Stimulated activated CD8-positive, alpha-beta memory T cell treated with anti-CD3 and anti-CD28 coated beads, Interleukin-7, amount 100 ng/mL, for 1 hour (primary cell): ENCODE results near the gene ZBTB25.

Source experiments
- DNase-seq, 2 donors: peaks; one replicate each; pipeline ENCODE4 v3.0.0-alpha.2; 2020; ENCODE audit warnings: low read depth in 2 of 2

The ZBTB25 gene

GRCh38 chr14:64478634-64479250, 24.9 kb downstream of the ZBTB25 start:
- no peak for DNase-seq

- DNase-seq: no peak
Observed at GRCh38 chr14:64476438-64476837, 27.2 kb downstream of the ZBTB25 start.

GRCh38 chr14:64475585-64476273, 27.9 kb downstream of the ZBTB25 start:
- DNase-seq: no peak

GRCh38 chr14:64474698-64475097, 28.9 kb downstream of the ZBTB25 start:
- no peak for DNase-seq

DNA sequence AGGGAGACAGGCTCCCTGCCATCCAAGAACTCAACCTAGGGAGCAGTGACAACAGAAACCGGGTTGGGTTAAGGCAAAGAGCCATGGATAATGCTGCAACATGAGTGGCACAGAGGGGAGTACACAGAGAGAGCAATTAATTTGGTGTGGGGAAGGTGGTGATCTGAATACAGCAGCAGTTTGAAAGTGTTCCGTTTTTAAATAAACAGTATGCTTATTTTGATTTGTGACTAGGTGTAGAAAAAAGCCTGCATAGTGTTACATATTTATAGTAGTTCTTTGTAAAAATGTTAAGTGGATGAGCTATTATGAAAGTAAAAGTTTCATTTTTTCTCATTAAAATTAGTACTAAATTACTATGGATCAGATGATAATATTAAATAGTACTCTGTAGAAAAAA, 29.6 kb downstream of the ZBTB25 start:
- no peak for DNase-seq

DNA sequence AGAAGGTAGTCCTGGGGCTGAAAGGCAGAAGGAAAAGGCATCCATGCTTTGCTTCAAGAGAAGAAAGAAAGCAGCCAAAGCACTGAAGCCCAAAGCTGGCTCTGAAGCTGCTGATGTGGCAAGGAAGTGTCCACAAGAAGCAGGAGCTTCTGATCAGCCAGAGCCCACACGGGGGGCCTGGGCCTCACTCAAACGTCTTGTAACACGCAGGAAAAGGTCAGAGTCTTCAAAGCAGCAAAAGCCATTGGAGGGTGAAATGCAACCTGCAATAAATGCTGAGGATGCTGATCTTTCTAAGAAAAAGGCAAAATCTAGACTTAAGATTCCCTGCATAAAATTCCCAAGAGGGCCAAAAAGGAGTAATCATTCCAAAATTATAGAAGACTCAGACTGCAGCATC, 35.2 kb downstream of the ZBTB25 start:
- no peak for DNase-seq

DNA sequence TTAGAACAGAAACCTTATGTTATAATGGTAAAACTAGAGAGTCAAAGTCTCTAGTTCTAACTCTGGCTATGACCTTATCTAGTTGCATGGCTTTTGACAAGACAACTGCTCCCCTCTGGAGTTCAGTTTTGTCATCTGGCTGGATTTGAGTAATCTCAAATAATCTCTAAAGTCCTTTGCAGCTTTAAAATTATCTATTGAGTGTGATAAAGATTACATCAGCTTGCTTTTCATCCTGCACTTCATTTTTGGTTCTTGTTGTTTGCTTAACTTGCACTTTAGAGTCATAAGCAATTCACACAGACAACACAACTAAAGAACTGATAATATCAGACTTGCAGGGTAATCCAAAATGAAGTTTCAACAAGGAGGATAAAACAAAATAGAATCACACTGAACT, 36.1 kb downstream of the ZBTB25 start:
- no peak for DNase-seq

DNA sequence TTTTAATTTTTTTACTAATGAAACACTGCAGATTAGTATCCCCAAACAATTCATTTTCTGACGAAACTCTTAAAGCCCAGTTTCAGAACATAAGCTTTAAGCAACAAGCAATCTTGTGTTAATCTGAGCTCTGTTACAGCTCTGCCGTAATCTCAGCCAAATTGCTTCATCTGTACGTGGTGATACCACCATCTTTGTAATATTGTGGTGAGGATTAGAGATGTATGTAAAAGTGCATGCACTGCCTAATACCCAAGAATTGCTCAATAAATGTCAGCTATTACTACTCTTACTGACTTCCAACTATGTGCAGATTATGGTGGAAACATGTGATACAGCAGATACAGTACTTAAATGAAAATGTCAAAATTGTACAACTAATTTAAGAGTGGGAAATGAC, 36.5 kb downstream of the ZBTB25 start:
- DNase-seq: no peak

- no peak for DNase-seq
Observed at GRCh38 chr14:64465831-64466554, 37.6 kb downstream of the ZBTB25 start.

- peak; percentile 25 to 32 for DNase-seq
Observed at GRCh38 chr14:64465191-64465822, 38.3 kb downstream of the ZBTB25 start, which contains the start of gene AKAP5. Gene AKAP5, plus strand, starts transcription at chr14:64465499. Its CDS starts 2,896 bp downstream, at chr14:64468395.

DNA sequence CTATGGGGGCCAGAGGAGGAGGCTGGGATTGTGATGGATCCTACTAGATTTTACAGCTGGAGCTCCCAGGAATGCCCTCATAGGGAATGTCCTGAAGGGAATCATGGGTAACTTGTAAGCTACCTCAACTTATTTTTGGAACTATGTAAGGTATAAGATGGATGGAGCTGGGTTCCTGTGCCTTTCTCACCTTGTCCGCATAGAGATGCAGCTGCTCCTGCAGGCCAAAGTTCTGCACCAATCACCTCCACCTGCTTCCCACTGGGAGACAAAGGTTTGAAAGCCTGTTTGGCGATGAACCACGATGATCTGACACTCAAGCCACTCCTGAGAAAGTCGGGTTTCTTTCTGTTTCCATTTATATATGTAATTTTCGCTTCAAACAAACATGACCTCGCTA, 39.0 kb downstream of the ZBTB25 start:
- DNase-seq: no peak

DNA sequence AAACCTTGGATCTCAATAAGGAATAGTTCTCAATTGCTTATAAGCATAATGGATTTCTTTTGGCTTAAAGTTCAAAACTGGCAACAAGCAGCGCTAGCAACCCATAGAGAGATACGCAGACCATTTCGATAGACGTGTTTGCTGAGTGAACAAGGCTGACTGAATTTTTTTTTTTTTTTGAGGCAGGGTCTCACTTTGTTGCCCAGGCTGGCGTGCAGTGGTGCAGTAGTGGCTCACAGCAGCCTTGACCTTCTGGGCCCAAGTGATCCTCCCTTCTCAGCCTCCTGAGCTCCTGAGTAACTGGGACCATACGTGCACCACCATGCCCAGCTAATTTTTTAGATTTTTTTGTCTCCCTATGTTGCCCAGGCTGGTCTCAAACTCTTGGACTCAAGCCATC, 39.8 kb downstream of the ZBTB25 start:
- no peak for DNase-seq

- DNase-seq: no peak
Observed at GRCh38 chr14:64463195-64463594, 40.4 kb downstream of the ZBTB25 start.

- DNase-seq: no peak
Observed at GRCh38 chr14:64461221-64461620, 42.4 kb downstream of the ZBTB25 start.

- no peak for DNase-seq
Observed at GRCh38 chr14:64459405-64460136, 44.1 kb downstream of the ZBTB25 start.

DNA sequence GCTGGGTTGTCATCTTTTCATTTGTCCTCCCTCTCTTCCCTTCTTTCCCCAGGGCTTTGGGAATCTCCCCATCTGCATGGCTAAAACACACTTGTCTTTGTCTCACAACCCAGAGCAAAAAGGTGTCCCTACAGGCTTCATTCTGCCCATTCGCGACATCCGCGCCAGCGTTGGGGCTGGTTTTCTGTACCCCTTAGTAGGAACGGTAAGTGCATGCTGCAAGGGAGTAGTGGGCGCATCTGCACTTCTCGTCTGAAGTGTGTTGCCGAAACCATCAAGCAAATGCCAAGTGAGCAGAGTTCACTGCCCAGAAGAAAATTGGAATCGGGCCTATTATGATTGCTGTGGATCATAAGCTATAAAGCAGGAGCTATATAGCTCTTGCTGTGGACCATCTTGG, 49.0 kb downstream of the ZBTB25 start:
- no peak for DNase-seq

- DNase-seq: no peak
Observed at GRCh38 chr14:64450255-64450654, 53.4 kb downstream of the ZBTB25 start.

GRCh38 chr14:64447876-64448670, 55.6 kb downstream of the ZBTB25 start:
- DNase-seq: peak in 1 of 2 donors; percentile 20

DNA sequence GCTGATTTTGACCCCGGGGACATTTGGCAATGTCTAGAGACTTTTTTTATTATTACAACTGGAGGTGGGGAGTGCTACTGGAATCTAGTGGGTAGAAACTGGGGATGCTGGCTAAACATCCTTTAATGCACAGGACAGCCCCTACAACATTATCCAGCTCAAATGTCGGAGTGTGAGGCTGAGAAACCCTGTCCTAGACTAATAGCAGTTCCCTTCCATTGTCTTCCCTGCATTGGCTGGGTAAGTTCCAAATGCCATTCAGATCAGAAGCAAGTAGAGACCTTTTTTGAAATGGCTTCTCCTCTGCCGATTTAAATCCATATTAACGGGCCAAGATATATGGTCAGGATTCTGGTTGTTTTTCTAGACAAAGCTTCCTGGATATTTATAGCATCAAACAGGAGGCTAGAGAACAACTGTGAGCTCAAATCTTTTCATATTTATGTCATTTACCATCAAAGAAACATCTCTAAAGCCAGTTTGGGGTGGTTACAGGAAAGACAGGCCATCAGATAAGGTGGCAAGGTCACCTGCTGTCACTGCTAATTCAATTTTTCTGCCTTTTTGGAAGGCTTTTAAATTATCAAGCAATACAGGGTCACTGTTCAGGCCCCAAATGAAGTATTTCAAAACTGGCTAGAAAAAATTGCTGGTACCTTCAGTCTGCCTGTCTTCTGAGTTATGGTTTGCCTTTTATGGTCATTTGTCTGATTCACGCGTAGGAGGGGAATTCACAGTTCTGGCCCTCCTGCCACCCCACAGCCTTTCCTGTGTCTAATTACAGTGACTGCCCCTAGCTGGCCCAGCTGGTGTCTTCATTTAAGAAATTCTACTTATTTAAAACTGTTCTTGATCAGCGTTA, 58.4 kb downstream of the ZBTB25 start:
- peak; percentile 6 to 23 for DNase-seq

DNA sequence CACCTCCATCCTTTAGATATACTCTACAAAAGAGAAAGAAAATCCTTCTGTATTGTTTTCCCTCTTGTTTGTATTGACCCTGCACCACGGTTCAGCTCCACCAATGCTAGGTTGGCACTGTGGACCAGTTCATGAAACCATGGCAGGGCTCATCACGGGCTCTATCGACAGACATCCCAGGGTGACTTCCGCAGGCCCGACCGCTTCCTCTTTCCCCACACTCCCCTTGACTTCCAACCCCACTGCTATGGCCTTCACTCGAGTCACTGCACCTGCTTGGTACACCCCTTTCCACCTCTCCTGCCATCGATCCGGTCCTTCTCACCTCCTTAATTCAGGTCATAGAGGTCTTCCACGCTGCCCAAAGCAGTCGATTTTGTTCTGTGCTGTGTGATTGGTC, 59.5 kb downstream of the ZBTB25 start:
- no peak for DNase-seq
